ENCODE results near the gene GPT2.

- TF ChIP-seq CTCF (IDR thresholded peaks at IDR 0.05; ENCODE audit: insufficient read depth, low read depth, low read length) (no peak), EZH2 (IDR thresholded peaks at IDR 0.05; ENCODE audit: insufficient read depth, low read length) (no peak)
Observed at GRCh38 chr16:46901709-46902108, 17.5 kb downstream of the GPT2 start.

Measured in astrocyte (in vitro differentiated cells and primary cell).